PC-3 (cell line): Measurements from ENCODE around the gene TPSG1. TPM values are rescaled to one million over a fixed set of nuclear protein-coding genes. Genes with fewer than 3 reads are reported as not detected.

Source experiments
- ATAC-seq: fragments of 200-7000 bp; cut with Tn5 transposase; 2 replicates; pipeline ENCODE4 v1.9.1; 2020; ENCODE audit warnings: mild to moderate bottlenecking, moderate library complexity
- BruUV-seq: library from RNA; stranded (reverse); fragments of 400-500 nt; replicated peaks from 2 replicates; lab custom pipeline; 2021; lab: Mats Ljungman, UMichigan
- CTCF ChIA-PET: fragments of 300-600 bp; sonication (Branson Sonifier 250); formaldehyde crosslinking; loops from one replicate; lab custom pipeline; 2022; ENCODE audit warnings: antibody characterized with exemption; lab: Charles Lee
- POLR2A ChIA-PET: fragments of 300-600 bp; sonication (Branson Sonifier 250); formaldehyde crosslinking; loops from one replicate; lab custom pipeline; 2022; ENCODE audit warnings: antibody characterized with exemption; ENCODE audit not compliant: unreplicated experiment; lab: Charles Lee
- DNase-seq: peaks from one replicate; pipeline ENCODE4 v3.0.0-alpha.2; 2015
- H2AFZ ChIP-seq: fragments of 300-600 bp; sonication (generic); 2 replicates; pipeline ENCODE4 v1.6.0; 2016; ENCODE audit warnings: antibody characterized with exemption, low read length
- H3F3A ChIP-seq: fragments of 300-600 bp; sonication (generic); one replicate; pipeline ENCODE4 v1.6.0; 2017; ENCODE audit warnings: antibody characterized with exemption, low read length, control low read depth, mild to moderate bottlenecking; ENCODE audit not compliant: unreplicated experiment
- H3K27ac ChIP-seq: fragments of 300-600 bp; sonication (generic); 2 replicates; pipeline ENCODE4 v1.5.1; 2016; ENCODE audit warnings: mild to moderate bottlenecking, low read length
- H3K27me3 ChIP-seq: fragments of 300-600 bp; sonication (generic); 2 replicates; pipeline ENCODE4 v1.6.1; 2016; ENCODE audit warnings: low read length, mixed read lengths
- H3K36me3 ChIP-seq: fragments of 300-600 bp; sonication (generic); 2 replicates; pipeline ENCODE4 v1.6.1; 2016; ENCODE audit warnings: low read depth, mixed run types, low read length, mixed read lengths
- H3K4me1 ChIP-seq: fragments of 300-600 bp; sonication (generic); 2 replicates; pipeline ENCODE4 v1.5.1; 2016; ENCODE audit warnings: low read length; ENCODE audit not compliant: insufficient read depth
- H3K4me2 ChIP-seq: fragments of 300-600 bp; sonication (generic); 2 replicates; pipeline ENCODE4 v1.6.0; 2016; ENCODE audit warnings: low read length
- H3K4me3 ChIP-seq: fragments of 300-600 bp; sonication (generic); 2 replicates; pipeline ENCODE4 v1.5.1; 2016; ENCODE audit warnings: mild to moderate bottlenecking, low read length, mixed read lengths
- H3K79me2 ChIP-seq: fragments of 300-600 bp; sonication (generic); 2 replicates; pipeline ENCODE4 v1.6.1; 2017; ENCODE audit warnings: low read length, mixed read lengths
- H3K9ac ChIP-seq: fragments of 300-600 bp; sonication (generic); 2 replicates; pipeline ENCODE4 v1.6.0; 2016; ENCODE audit warnings: mild to moderate bottlenecking, low read length
- H3K9me2 ChIP-seq: fragments of 300-600 bp; sonication (generic); replicated peaks from 2 replicates; pipeline ENCODE4 v1.6.1; 2016; ENCODE audit warnings: mixed run types, low read length, mixed read lengths
- H3K9me3 ChIP-seq: fragments of 300-600 bp; sonication (generic); 2 replicates; pipeline ENCODE4 v1.6.1; 2016; ENCODE audit warnings: low read length, mixed read lengths
- H4K20me1 ChIP-seq: fragments of 300-600 bp; sonication (generic); 2 replicates; pipeline ENCODE4 v1.6.1; 2016; ENCODE audit warnings: low read length, mixed read lengths
- CTCF ChIP-seq: fragments of 300-600 bp; sonication (generic); conservative IDR thresholded peaks from 2 replicates; pipeline ENCODE4 v1.5.1; 2017; ENCODE audit warnings: antibody characterized with exemption, low read depth, mild to moderate bottlenecking, low read length
- EZH2 ChIP-seq: fragments of 300-600 bp; sonication (generic); IDR thresholded peaks from one replicate; pipeline ENCODE4 v1.6.1; 2017; ENCODE audit warnings: antibody characterized with exemption, mild to moderate bottlenecking, low read length; ENCODE audit not compliant: unreplicated experiment
- EZH2phosphoT487 ChIP-seq: fragments of 300-600 bp; sonication (generic); IDR thresholded peaks from 2 replicates; pipeline ENCODE4 v1.6.1; 2018; ENCODE audit warnings: mild to moderate bottlenecking, antibody characterized with exemption, low read length, borderline replicate concordance
- intact Hi-C: fragments of 100-400 bp; cut with micrococcal nuclease; formaldehyde crosslinking; loops from 2 replicates; pipeline ENCODE4 v1.9.0; 2023
- total RNA-seq: library from RNA; depleted of rRNA; stranded (reverse); fragments of >200 nt; gene quantifications from 2 replicates; pipeline ENCODE4 v1.2.3, GENCODE V29; 2014

TPSG1 gene
- total RNA-seq, 1 experiment from 2014 or later: not detected

- H3K4me1 ChIP-seq: no peaks in the 10 kb centered on the region
- no peak for TF ChIP-seq CTCF
- TF ChIP-seq EZH2: no peak
- no peak for TF ChIP-seq EZH2phosphoT487
- H3K27ac ChIP-seq: no peak overlapping the region
- no peaks in the 10 kb centered on the region for H4K20me1 ChIP-seq
- H3K9me3 ChIP-seq: no peaks in the 10 kb centered on the region
- ChIA-PET CTCF (no interaction called here), POLR2A (no interaction called here)
- ATAC-seq (no peak), DNase-seq (no peak)
- intact Hi-C loops: no loop called here
- H3K9me2 ChIP-seq: no peaks in the 10 kb centered on the region
- H3K9ac ChIP-seq: no peak overlapping the region
- no peak overlapping the region for H2AFZ ChIP-seq
- H3K79me2 ChIP-seq: no peaks in the 10 kb centered on the region
- H3K27me3 ChIP-seq: no peaks in the 10 kb centered on the region
- no peak overlapping the region for H3K4me2 ChIP-seq
- no TSS peak for BruUV-seq
- H3K36me3 ChIP-seq: no peaks in the 10 kb centered on the region
- H3F3A ChIP-seq: no peaks in the 10 kb centered on the region
- H3K4me3 ChIP-seq: no peak overlapping the region
These were observed 26.9 kb downstream of the TPSG1 start for GRCh38 chr16:1198194-1198593.

- H3K4me3 ChIP-seq: no peak overlapping the region
- DNase-seq (no peak), ATAC-seq (no peak)
- H3K4me1 ChIP-seq: no peaks in the 10 kb centered on the region
- H3F3A ChIP-seq: no peaks in the 10 kb centered on the region
- no TSS peak for BruUV-seq
- H3K9me2 ChIP-seq: no peaks in the 10 kb centered on the region
- ChIA-PET CTCF (no interaction called here), POLR2A (no interaction called here)
- no peaks in the 10 kb centered on the region for H3K36me3 ChIP-seq
- H3K4me2 ChIP-seq: no peak overlapping the region
- H3K79me2 ChIP-seq: no peaks in the 10 kb centered on the region
- H4K20me1 ChIP-seq: no peaks in the 10 kb centered on the region
- TF ChIP-seq CTCF: no peak
- TF ChIP-seq EZH2phosphoT487: no peak
- no peak for TF ChIP-seq EZH2
- no peak overlapping the region for H2AFZ ChIP-seq
- no peak overlapping the region for H3K27ac ChIP-seq
- H3K27me3 ChIP-seq: no peaks in the 10 kb centered on the region
- intact Hi-C loops: no loop called here
- no peaks in the 10 kb centered on the region for H3K9me3 ChIP-seq
- no peak overlapping the region for H3K9ac ChIP-seq
These were observed 27.7 kb downstream of the TPSG1 start for GRCh38 chr16:1197237-1197866.

GRCh38 chr16:1196494-1196893, 28.6 kb downstream of the TPSG1 start:
- no peak for TF ChIP-seq EZH2phosphoT487
- TF ChIP-seq CTCF: no peak
- TF ChIP-seq EZH2: no peak
- Histone ChIP-seq H3F3A (no peaks in the 10 kb centered on the region), H2AFZ (no peak overlapping the region), H3K9ac (no peak overlapping the region), H4K20me1 (no peaks in the 10 kb centered on the region), H3K4me2 (no peak overlapping the region), H3K9me2 (no peaks in the 10 kb centered on the region), H3K36me3 (no peaks in the 10 kb centered on the region), H3K79me2 (no peaks in the 10 kb centered on the region), H3K4me1 (no peaks in the 10 kb centered on the region), H3K4me3 (no peak overlapping the region), H3K9me3 (no peaks in the 10 kb centered on the region), H3K27me3 (no peaks in the 10 kb centered on the region), H3K27ac (no peak overlapping the region)
- intact Hi-C loops: no loop called here
- ATAC-seq (no peak), DNase-seq (no peak)
- BruUV-seq: no TSS peak
- ChIA-PET POLR2A (no interaction called here), CTCF (no interaction called here)
